Measurements from ENCODE around the gene RC3H1.

Gene RC3H1

DNA sequence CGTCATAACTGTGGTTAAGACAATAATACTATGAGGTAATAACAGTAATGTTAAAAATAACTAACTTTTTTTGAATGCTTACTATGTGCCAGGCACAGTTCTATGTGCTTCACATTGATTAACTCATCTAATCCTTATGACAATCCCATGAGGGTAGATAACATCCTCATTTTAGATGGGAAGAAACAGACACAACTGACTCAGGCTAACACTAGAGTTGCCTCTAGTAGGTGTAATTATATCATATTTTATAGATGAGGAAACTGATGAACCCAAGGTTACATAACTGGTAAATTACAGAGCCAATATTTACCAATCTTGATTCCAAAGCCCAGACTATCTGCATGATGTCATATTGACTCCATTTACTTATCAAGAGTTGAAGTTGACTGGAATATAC lies 128.5 kb downstream of the RC3H1 start:
- H3K36me3 Mint-ChIP-seq (ENCODE audit: insufficient read depth): peaks cover 16% of the 10 kb centered on the region
- H3K4me1 Mint-ChIP-seq: peaks cover 14% of the 10 kb centered on the region
- H3K4me3 Mint-ChIP-seq: no peak overlapping the region
- H3K27ac Mint-ChIP-seq (ENCODE audit: low read depth): no peak overlapping the region
- H3K9me3 Mint-ChIP-seq: no peaks in the 10 kb centered on the region
- H3K27me3 Mint-ChIP-seq: no peaks in the 10 kb centered on the region
- ATAC-seq (replicated peaks; ENCODE audit: extremely low read depth, poor library complexity, severe bottlenecking) (no peak), DNase-seq (ENCODE audit: low spot score in 2 of 2) (no peak)

DNA sequence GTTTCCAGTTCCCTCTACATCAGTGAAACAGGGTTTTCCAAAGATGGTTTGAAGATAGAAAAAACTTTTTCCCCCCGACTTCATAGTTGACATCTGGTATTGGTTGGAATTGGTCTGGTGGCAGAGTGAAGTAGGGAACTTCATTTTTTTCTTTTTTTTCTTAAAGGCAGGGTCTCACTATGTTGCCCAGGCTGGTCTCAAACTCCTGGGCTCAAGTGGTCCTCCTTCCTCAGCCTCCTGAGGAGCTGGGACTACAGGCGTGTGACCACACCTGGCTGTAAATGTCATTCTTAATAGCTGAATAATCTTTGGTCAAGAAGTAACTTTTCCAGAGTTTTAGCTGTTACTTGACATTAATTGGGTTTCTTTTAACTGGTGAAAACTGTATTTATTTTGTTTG lies 132.3 kb downstream of the RC3H1 start:
- DNase-seq (ENCODE audit: low spot score in 2 of 2) (no peak), ATAC-seq (replicated peaks; ENCODE audit: extremely low read depth, poor library complexity, severe bottlenecking) (no peak)
- Mint-ChIP-seq H3K4me3 (no peak overlapping the region), H3K27ac (ENCODE audit: low read depth) (no peak overlapping the region), H3K36me3 (ENCODE audit: insufficient read depth) (peaks cover 16% of the 10 kb centered on the region), H3K27me3 (no peaks in the 10 kb centered on the region), H3K4me1 (peaks cover 32% of the 10 kb centered on the region), H3K9me3 (no peaks in the 10 kb centered on the region)

DNA sequence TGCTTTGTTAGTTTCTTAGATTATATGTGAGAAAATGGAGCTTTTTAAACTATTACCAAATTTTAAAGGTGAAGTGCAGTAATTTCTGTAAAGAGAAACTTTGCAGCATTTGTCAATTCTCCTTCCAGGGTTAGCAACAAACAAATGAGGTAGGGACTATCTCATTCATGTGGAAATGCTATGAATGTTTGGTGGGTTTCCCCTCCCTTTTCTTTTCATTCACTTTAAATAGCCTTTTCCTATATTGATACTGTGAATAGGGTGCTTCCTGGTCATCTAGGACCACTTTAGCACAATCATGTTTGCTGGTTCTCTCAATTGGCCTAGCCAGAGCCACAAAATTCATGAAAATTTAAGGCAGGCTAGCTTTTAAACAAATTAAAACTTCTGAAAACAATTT lies 133.4 kb downstream of the RC3H1 start:
- H3K27me3 Mint-ChIP-seq: no peaks in the 10 kb centered on the region
- peaks cover 32% of the 10 kb centered on the region for H3K4me1 Mint-ChIP-seq
- H3K36me3 Mint-ChIP-seq (ENCODE audit: insufficient read depth): peaks cover 14% of the 10 kb centered on the region
- H3K4me3 Mint-ChIP-seq: no peak overlapping the region
- no peaks in the 10 kb centered on the region for H3K9me3 Mint-ChIP-seq
- DNase-seq (ENCODE audit: low spot score in 2 of 2): no peak
- no peak overlapping the region for H3K27ac Mint-ChIP-seq (ENCODE audit: low read depth)
- no peak for ATAC-seq (replicated peaks; ENCODE audit: extremely low read depth, poor library complexity, severe bottlenecking)

DNA sequence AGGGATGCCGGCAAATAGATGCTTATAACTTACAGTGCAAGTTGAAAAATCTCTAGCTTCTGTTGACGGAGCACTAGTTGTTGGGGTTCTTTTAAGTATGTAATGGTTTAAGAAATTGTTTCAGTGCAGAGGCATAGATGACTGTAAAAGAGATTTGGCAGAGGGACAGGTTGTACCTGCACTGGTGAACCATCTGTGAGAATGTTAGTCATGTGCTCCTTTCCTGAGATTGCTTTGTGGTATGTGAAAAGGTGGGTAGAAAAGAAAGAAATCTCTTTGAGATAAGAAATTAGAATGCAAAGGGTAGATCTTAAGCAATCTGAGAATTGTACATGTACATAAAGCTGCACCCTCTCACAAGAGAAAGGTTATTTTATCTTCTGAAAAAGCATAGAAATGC lies 134.5 kb downstream of the RC3H1 start:
- H3K4me3 Mint-ChIP-seq: peak overlapping the region; percentile 23
- H3K36me3 Mint-ChIP-seq (ENCODE audit: insufficient read depth): peaks cover 14% of the 10 kb centered on the region
- H3K27me3 Mint-ChIP-seq: no peaks in the 10 kb centered on the region
- no peak overlapping the region for H3K27ac Mint-ChIP-seq (ENCODE audit: low read depth)
- ATAC-seq (replicated peaks; ENCODE audit: extremely low read depth, poor library complexity, severe bottlenecking) (no peak), DNase-seq (ENCODE audit: low spot score in 2 of 2) (no peak)
- H3K4me1 Mint-ChIP-seq: peaks cover 32% of the 10 kb centered on the region
- no peaks in the 10 kb centered on the region for H3K9me3 Mint-ChIP-seq

DNA sequence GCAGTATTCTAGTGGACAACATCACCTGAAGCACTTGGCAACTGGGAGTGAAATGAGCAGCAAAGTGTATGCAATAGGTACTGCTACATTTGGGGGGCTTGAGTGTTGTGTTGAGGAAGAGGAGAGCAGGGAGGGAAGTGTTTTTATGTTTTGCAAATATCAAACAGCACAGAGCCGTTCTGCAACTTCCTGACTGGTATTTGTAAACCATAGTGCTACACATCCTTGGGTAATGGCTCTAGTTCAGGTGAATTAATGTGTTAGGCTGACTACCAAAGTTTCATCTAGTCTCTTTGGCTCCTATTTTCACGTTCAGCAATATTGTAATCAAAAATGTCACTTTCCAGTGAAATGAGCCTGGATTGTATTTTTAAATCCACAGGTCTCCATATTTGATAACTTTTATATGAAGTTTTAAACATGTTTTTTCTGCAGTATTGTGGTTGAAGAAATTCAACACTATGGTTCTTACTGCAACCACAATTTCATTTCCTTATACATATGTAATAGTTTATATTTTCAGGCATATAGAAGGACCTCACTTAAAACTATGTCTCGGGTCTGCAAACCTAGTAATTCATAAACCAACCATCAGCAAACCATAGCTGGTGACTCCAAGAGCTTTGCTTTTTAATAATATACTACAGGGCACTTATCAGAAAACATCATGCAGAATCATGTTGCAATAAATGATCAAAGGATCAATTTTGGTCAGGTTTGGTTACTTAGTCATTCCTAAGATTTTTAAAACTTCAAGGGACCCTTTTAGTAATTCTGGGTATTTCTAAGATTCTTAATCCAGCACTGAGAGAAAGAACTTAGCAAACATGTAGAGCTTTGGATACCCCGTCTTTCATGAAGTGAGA lies 135.2 kb downstream of the RC3H1 start:
- no peak for DNase-seq (ENCODE audit: low spot score in 2 of 2)
- peak; percentile 82 for ATAC-seq (replicated peaks; ENCODE audit: extremely low read depth, poor library complexity, severe bottlenecking)
- Mint-ChIP-seq H3K9me3 (no peaks in the 10 kb centered on the region), H3K27me3 (no peaks in the 10 kb centered on the region), H3K36me3 (ENCODE audit: insufficient read depth) (peaks cover 14% of the 10 kb centered on the region), H3K4me1 (peaks cover 32% of the 10 kb centered on the region), H3K27ac (ENCODE audit: low read depth) (peak overlapping the region; percentile 67), H3K4me3 (peak overlapping the region; percentile 23)

DNA sequence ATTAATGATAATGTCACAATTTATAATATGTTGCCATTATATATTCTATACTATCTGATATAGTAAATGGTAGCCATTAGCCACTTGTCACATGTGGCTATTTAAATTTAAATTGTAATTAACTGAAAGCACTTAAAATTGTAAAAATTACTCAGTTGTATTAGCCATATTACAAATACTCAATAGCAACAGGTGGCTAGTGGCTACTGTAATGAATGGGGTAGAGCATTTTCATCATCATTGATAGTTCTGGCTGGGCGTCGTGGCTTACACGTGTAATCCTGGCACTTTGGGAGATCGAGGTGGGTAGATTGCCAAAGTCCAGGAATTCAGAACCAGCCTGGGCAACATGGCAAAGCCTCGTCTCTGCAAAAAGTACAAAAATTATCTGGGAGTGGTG lies 137.5 kb downstream of the RC3H1 start:
- H3K4me3 Mint-ChIP-seq: no peak overlapping the region
- ATAC-seq (replicated peaks; ENCODE audit: extremely low read depth, poor library complexity, severe bottlenecking) (no peak), DNase-seq (ENCODE audit: low spot score in 2 of 2) (no peak)
- H3K36me3 Mint-ChIP-seq (ENCODE audit: insufficient read depth): peaks cover 10% of the 10 kb centered on the region
- peaks cover 24% of the 10 kb centered on the region for H3K4me1 Mint-ChIP-seq
- no peaks in the 10 kb centered on the region for H3K9me3 Mint-ChIP-seq
- no peaks in the 10 kb centered on the region for H3K27me3 Mint-ChIP-seq
- no peak overlapping the region for H3K27ac Mint-ChIP-seq (ENCODE audit: low read depth)
